ENCODE data around the gene KLHL29. TPM values are rescaled to one million over a fixed set of nuclear protein-coding genes. Genes with fewer than 3 reads are reported as not detected.

The KLHL29 gene
- total RNA-seq, 2 experiments from 2014 or later: 4.1 to 4.4 TPM

- POLR2A ChIA-PET: no interaction called here
- no peak overlapping the region for H3K4me3 Mint-ChIP-seq
- H3K27me3 Mint-ChIP-seq (ENCODE audit: low read depth): no peaks in the 10 kb centered on the region
- ATAC-seq (no peak), DNase-seq (no peak)
- H3K9me3 Mint-ChIP-seq (ENCODE audit: insufficient read depth): no peaks in the 10 kb centered on the region
- H3K36me3 Mint-ChIP-seq (ENCODE audit: low read depth): no peaks in the 10 kb centered on the region
- CTCF ChIA-PET: no interaction called here
- no peak overlapping the region for H3K27ac Mint-ChIP-seq
- no peaks in the 10 kb centered on the region for H3K4me1 Mint-ChIP-seq (ENCODE audit: low read depth)
Observed at GRCh38 chr2:23578964-23579671, 194.1 kb downstream of the KLHL29 start.

- DNase-seq (no peak), ATAC-seq (no peak)
- H3K9me3 Mint-ChIP-seq (ENCODE audit: insufficient read depth): no peaks in the 10 kb centered on the region
- H3K36me3 Mint-ChIP-seq (ENCODE audit: low read depth): no peaks in the 10 kb centered on the region
- H3K27ac Mint-ChIP-seq: no peak overlapping the region
- H3K4me3 Mint-ChIP-seq: no peak overlapping the region
- CTCF ChIA-PET: no interaction called here
- no peaks in the 10 kb centered on the region for H3K4me1 Mint-ChIP-seq (ENCODE audit: low read depth)
- POLR2A ChIA-PET: no interaction called here
- no peaks in the 10 kb centered on the region for H3K27me3 Mint-ChIP-seq (ENCODE audit: low read depth)
Observed at GRCh38 chr2:23579674-23580073, 194.7 kb downstream of the KLHL29 start.

DNA sequence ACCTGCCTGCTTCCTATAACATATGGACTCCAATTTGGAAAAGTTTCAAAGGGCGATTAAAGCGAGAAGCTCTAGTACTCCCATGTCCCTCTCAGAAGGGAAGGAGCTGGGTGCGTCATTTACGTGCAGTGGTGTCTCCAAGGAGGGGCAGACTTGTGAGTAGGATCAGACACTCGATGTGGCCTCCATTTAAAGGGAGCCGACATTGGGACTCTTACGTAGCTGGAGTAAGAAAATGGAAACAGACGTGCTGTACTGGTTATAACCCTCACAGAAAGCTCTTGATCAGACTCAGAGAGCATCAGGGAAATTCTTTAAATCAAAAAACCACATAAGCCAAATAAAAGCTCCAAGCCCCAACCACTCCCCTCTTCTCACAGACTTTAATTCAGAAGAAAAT, 198.5 kb downstream of the KLHL29 start:
- ATAC-seq (no peak), DNase-seq (no peak)
- Mint-ChIP-seq H3K4me3 (no peak overlapping the region), H3K36me3 (ENCODE audit: low read depth) (no peaks in the 10 kb centered on the region), H3K27ac (no peak overlapping the region), H3K4me1 (ENCODE audit: low read depth) (no peaks in the 10 kb centered on the region), H3K27me3 (ENCODE audit: low read depth) (no peaks in the 10 kb centered on the region), H3K9me3 (ENCODE audit: insufficient read depth) (no peaks in the 10 kb centered on the region)
- POLR2A ChIA-PET: no interaction called here
- CTCF ChIA-PET: no interaction called here

DNA sequence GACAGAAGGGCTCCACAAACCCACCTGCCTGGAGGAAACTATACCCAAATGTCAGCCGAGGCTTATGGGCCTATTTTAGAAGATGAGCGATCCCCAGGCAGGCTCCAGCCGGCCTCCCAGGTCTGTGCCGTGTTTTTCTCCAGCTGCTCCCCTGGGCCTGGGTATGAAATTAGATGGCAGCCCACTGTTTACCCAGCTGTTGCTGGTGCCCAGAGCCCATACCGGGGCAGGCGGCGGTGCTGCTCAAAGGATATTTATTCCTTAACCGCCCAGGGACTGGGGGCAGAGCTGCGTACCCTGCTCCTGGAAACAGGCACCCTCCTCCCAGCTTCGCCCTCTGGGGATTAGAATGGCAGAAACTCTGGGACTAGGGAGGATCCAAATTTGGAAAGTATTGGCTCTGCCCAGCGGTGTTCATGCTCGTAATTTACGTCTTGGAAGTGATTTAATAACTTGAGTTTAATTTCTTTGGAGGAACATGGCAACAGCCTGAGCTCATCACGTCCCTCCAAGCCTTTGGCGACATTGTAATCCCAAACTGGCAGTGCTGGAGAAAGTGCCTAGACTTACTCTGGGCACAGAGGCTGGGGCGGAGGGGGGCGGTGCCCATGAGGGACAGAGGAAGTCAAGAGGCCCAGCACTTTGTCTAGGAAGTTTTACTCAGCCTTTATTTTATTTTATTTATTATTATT, 199.2 kb downstream of the KLHL29 start:
- Mint-ChIP-seq H3K4me3 (no peak overlapping the region), H3K27me3 (ENCODE audit: low read depth) (no peaks in the 10 kb centered on the region), H3K27ac (no peak overlapping the region), H3K4me1 (ENCODE audit: low read depth) (no peaks in the 10 kb centered on the region), H3K36me3 (ENCODE audit: low read depth) (no peaks in the 10 kb centered on the region), H3K9me3 (ENCODE audit: insufficient read depth) (no peaks in the 10 kb centered on the region)
- ChIA-PET CTCF (no interaction called here), POLR2A (no interaction called here)
- no peak for ATAC-seq
- no peak for DNase-seq

DNA sequence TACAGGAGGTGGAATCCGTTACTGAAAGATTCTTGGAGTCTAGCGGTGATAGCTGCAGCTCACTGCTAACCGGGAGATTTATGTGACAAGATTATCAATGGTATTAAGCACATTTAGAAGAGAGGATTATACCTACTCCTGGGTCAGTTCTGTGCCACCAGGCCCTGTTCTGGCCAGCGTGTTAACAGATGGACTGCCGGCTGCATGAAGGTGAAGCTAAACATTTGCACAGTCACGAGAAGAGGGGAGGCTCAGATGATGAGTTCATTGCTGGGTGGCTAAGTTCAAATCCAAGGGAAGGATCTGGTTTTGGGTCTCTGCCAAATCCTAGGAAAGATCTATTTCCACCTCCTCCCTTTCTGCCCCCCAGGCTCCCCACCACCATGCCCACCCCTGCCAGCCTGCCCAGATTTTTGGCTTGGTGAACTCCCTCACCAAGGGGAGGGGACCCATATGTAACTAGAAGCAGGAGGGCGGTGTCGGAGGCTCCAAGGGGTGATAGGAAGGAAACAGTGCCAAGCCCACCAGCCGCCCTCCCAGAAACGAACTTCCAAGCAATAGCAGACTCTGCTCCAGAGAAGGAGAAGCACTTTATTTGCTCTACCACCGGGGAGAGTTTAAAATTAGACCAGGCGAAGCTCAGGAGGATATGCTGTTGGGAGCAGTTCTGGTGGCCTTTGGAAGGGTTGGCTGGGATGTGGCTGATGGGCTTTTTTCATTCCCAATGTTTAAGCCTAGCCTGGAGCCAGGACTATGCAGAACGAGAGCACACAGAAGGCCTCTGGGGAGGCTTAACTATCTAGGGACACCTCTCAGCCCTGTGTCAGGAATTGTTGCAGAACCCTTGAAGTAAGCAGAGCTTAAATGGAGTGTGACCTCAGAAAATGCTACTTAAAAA, 200.5 kb downstream of the KLHL29 start:
- no peaks in the 10 kb centered on the region for H3K36me3 Mint-ChIP-seq (ENCODE audit: low read depth)
- H3K4me3 Mint-ChIP-seq: no peak overlapping the region
- no peaks in the 10 kb centered on the region for H3K9me3 Mint-ChIP-seq (ENCODE audit: insufficient read depth)
- ChIA-PET POLR2A (interaction anchor here (0.6 kb wide), 1 partner anchor 1579 kb away, joined by 4 read pairs; no protein-coding TSS in a partner anchor), CTCF (no interaction called here)
- DNase-seq (no peak), ATAC-seq (no peak)
- no peak overlapping the region for H3K27ac Mint-ChIP-seq
- no peaks in the 10 kb centered on the region for H3K4me1 Mint-ChIP-seq (ENCODE audit: low read depth)
- no peaks in the 10 kb centered on the region for H3K27me3 Mint-ChIP-seq (ENCODE audit: low read depth)

DNA sequence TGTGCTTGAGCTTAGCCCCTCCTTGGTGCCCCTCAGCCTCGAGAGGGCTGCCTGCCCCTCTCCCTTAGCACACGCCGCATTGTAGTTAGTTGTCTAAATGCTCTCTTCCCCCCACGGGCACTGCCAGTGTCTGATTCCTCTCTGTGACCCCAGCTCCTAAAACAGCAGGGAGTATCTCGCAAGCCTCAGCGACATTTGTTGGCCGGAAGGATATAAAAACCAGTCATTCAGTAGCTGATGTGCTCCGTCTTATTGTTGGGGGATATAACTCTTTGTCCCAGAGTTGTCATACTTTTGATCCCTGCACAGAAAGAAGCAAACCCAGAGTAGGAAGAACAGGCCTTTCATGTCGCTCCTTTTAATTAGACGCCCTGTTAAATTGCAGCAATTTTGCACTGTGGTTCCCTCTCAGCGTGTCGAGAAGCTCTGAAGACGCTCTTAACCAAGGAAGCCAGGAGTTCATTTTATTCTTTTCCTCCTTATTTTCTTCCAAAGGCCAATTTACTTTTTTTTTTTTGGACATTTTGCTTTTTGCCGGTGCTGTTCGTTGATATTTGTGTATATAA, 201.8 kb downstream of the KLHL29 start:
- no peak for DNase-seq
- H3K4me3 Mint-ChIP-seq: no peak overlapping the region
- H3K36me3 Mint-ChIP-seq (ENCODE audit: low read depth): no peaks in the 10 kb centered on the region
- H3K27ac Mint-ChIP-seq: no peak overlapping the region
- no peak for ATAC-seq
- POLR2A ChIA-PET: no interaction called here
- no peaks in the 10 kb centered on the region for H3K9me3 Mint-ChIP-seq (ENCODE audit: insufficient read depth)
- no peaks in the 10 kb centered on the region for H3K4me1 Mint-ChIP-seq (ENCODE audit: low read depth)
- H3K27me3 Mint-ChIP-seq (ENCODE audit: low read depth): peaks cover 2% of the 10 kb centered on the region
- CTCF ChIA-PET: no interaction called here

- DNase-seq (no peak), ATAC-seq (no peak)
- ChIA-PET POLR2A (no interaction called here), CTCF (no interaction called here)
- Mint-ChIP-seq H3K27me3 (ENCODE audit: low read depth) (peaks cover 2% of the 10 kb centered on the region), H3K36me3 (ENCODE audit: low read depth) (no peaks in the 10 kb centered on the region), H3K4me1 (ENCODE audit: low read depth) (no peaks in the 10 kb centered on the region), H3K9me3 (ENCODE audit: insufficient read depth) (no peaks in the 10 kb centered on the region), H3K4me3 (no peak overlapping the region), H3K27ac (no peak overlapping the region)
Observed at GRCh38 chr2:23587341-23587880, 202.4 kb downstream of the KLHL29 start.

GRCh38 chr2:23588106-23588505, 203.1 kb downstream of the KLHL29 start:
- Mint-ChIP-seq H3K4me3 (no peak overlapping the region), H3K27ac (no peak overlapping the region), H3K36me3 (ENCODE audit: low read depth) (no peaks in the 10 kb centered on the region), H3K9me3 (ENCODE audit: insufficient read depth) (no peaks in the 10 kb centered on the region), H3K4me1 (ENCODE audit: low read depth) (no peaks in the 10 kb centered on the region), H3K27me3 (ENCODE audit: low read depth) (peaks cover 2% of the 10 kb centered on the region)
- CTCF ChIA-PET: no interaction called here
- POLR2A ChIA-PET: no interaction called here
- no peak for ATAC-seq
- no peak for DNase-seq

DNA sequence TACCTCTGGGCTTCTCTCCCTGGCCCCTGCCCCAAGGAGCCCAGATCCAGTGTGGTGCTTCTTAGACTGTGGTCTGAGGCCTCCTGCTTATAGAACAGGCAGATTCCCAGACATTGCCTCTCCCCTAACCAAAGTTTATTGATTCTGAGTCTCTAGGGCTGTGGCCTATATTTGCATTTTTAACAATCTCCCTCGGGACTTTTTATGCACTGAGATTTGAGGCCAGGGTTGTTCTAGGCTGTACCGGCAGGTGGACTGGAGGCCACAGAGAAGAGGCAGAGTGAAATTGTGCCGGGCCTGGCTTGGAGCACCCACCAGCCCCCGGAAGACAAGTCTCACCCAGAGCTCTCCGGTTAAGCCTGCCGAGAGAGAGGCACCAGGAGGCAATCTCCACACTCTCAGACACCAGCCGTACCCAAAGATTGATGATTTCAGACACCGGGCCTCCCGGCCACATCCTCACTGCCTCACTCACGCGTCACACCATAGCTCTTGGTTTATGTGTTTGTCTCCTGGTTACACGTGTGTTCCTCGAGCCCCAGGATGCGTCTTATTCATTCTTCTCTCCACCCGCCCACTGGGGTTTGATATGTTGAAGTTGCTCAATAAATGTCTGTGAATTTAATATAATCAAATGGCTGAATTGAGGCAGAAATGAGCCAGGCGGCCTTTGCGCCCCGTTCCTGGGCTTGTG, 203.7 kb downstream of the KLHL29 start:
- H3K4me1 Mint-ChIP-seq (ENCODE audit: low read depth): no peaks in the 10 kb centered on the region
- ATAC-seq (no peak), DNase-seq (no peak)
- CTCF ChIA-PET: no interaction called here
- H3K27ac Mint-ChIP-seq: no peak overlapping the region
- H3K36me3 Mint-ChIP-seq (ENCODE audit: low read depth): no peaks in the 10 kb centered on the region
- H3K9me3 Mint-ChIP-seq (ENCODE audit: insufficient read depth): no peaks in the 10 kb centered on the region
- no peak overlapping the region for H3K4me3 Mint-ChIP-seq
- POLR2A ChIA-PET: no interaction called here
- peaks cover 2% of the 10 kb centered on the region for H3K27me3 Mint-ChIP-seq (ENCODE audit: low read depth)

GRCh38 chr2:23589220-23589647, 204.3 kb downstream of the KLHL29 start:
- H3K36me3 Mint-ChIP-seq (ENCODE audit: low read depth): no peaks in the 10 kb centered on the region
- DNase-seq (no peak), ATAC-seq (no peak)
- H3K27ac Mint-ChIP-seq: no peak overlapping the region
- no peak overlapping the region for H3K4me3 Mint-ChIP-seq
- ChIA-PET POLR2A (no interaction called here), CTCF (no interaction called here)
- peaks cover 2% of the 10 kb centered on the region for H3K27me3 Mint-ChIP-seq (ENCODE audit: low read depth)
- no peaks in the 10 kb centered on the region for H3K4me1 Mint-ChIP-seq (ENCODE audit: low read depth)
- H3K9me3 Mint-ChIP-seq (ENCODE audit: insufficient read depth): no peaks in the 10 kb centered on the region

GRCh38 chr2:23589739-23590138, 204.8 kb downstream of the KLHL29 start:
- no peak overlapping the region for H3K27ac Mint-ChIP-seq

More at GRCh38 chr2:23589739-23590138, 204.8 kb downstream of the KLHL29 start:
- H3K9me3 Mint-ChIP-seq (ENCODE audit: insufficient read depth): no peaks in the 10 kb centered on the region
- H3K4me3 Mint-ChIP-seq: no peak overlapping the region
- no peak for DNase-seq
- H3K27me3 Mint-ChIP-seq (ENCODE audit: low read depth): peaks cover 2% of the 10 kb centered on the region
- POLR2A ChIA-PET: no interaction called here
- H3K36me3 Mint-ChIP-seq (ENCODE audit: low read depth): no peaks in the 10 kb centered on the region
- H3K4me1 Mint-ChIP-seq (ENCODE audit: low read depth): no peaks in the 10 kb centered on the region
- no peak for ATAC-seq
- CTCF ChIA-PET: no interaction called here
